HG03558 (cell line): ENCODE data around the gene SLC11A1.

Source experiments
- ATAC-seq: cut with Tn5 transposase; IDR thresholded peaks from one replicate; pipeline ENCODE4 v1.9.1; 2021; ENCODE audit warnings: moderate number of reproducible peaks; ENCODE audit not compliant: unreplicated experiment; ENCODE audit errors: extremely low read depth

The SLC11A1 gene, protein sequence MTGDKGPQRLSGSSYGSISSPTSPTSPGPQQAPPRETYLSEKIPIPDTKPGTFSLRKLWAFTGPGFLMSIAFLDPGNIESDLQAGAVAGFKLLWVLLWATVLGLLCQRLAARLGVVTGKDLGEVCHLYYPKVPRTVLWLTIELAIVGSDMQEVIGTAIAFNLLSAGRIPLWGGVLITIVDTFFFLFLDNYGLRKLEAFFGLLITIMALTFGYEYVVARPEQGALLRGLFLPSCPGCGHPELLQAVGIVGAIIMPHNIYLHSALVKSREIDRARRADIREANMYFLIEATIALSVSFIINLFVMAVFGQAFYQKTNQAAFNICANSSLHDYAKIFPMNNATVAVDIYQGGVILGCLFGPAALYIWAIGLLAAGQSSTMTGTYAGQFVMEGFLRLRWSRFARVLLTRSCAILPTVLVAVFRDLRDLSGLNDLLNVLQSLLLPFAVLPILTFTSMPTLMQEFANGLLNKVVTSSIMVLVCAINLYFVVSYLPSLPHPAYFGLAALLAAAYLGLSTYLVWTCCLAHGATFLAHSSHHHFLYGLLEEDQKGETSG

DNA sequence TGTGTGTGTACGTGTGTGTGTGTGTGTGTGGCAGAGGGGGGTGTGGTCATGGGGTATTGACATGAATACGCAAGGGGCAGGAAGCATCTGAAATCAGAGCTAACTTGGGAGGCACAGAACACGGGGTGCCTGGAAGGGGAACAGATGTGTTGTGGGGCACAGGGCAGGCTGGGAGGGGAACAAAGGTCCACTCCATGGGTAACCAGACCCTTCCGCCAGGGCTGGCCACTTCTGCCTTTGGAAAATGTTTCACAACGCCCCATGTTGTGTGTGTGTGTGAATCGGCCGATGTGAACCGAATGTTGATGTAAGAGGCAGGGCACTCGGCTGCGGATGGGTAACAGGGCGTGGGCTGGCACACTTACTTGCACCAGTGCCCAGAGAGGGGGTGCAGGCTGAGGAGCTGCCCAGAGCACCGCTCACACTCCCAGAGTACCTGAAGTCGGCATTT, at the start of gene SLC11A1:
TSS of gene SLC11A1 (plus strand) at position 358 of the 451 bp plus-strand sequence. CDS start 96 bp downstream, outside the sequence.
- no peak for ATAC-seq

DNA sequence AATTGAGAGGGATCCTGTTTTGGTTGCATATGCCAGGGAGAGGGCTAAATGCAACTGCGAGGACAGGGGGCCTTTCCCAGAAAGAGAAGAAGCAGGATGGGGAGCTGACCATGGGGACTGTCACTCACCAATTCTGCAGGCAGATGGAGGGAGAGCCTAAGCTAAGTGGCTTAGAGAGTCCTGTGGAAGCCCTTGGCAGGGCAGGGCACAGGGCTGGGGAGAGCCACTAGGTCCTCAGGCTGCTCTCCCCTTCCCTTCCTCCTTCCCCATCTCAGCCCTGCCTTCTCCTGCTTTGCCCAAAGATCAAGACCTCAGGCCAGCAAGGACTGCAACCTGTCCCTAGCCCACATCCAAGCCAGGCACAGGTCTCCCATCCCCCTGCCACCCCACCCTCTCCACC, 49.8 kb upstream of the SLC11A1 start:
- ATAC-seq, result no peak

DNA sequence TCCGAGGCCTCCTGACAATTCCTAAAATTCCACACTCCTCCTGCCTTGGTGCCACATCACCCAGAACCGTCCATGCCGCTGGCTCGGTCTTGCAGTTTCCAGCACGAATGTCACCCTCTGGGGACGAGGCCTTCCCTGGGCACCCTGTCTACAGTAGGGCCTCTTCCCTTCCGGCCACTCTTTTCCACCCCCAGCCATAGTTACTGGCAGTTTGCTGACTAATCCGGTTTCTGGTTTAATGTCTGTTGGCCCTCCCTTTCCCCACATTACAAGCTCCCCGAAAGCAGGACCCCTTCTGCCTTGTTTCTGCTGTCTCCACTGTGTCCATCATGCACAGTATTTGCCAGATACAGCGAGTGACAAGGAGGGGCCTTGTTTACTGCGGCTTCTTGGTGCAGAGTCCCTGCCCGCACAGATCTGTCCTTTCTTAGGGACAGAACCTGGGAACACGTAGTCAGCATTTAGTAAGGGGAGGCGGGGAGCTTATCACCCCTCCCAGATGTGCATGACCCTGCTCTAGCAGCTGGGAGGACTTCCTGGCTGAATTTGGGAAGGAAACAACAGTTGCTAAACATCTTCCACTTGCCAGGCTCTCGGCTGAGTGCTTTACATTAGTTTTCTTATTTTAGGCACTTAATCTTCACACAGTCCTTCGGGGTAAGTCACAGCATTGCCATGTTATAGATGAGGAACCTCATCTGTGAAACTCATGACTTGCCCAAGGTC, 49.0 kb upstream of the SLC11A1 start:
- no peak for ATAC-seq

DNA sequence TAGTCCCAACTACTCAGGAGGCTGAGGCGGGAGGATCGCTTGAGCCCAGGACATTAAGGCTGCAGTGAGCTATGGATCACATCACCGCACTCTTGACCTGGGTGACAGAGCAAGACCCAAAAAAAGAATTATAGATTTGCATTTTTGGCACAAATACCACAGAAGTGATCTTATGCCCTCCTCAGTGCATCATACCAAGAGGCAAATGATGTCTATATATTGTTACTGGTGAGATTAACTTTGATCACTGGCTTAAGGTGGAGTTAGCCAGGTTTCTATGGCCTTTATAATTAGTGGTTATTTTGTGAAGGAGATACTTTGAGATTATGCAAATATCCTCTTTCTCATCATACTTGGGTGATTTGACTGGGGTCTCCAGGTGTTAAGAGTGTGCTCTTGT, 47.5 kb upstream of the SLC11A1 start:
- no peak for ATAC-seq

DNA sequence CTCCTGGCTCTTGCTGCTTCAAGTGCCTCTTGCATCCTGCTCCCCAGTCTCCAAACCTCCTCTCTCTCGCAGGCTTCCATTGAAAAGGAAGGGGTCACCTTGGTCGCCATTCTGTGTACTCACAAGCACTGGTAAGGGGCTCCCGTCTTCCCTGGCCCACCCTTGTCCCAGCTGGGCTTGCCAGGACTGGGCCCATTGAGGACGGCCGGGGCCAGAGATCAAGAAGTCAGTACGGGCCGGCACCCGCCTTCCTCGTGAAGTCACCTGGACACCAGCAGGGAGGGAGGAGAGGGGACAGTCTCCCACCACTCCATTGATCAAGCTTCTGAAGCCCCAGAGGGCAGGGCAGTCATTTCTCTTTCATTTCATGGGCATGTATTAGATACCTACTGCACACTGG, 41.4 kb upstream of the SLC11A1 start:
- ATAC-seq, result no peak

DNA sequence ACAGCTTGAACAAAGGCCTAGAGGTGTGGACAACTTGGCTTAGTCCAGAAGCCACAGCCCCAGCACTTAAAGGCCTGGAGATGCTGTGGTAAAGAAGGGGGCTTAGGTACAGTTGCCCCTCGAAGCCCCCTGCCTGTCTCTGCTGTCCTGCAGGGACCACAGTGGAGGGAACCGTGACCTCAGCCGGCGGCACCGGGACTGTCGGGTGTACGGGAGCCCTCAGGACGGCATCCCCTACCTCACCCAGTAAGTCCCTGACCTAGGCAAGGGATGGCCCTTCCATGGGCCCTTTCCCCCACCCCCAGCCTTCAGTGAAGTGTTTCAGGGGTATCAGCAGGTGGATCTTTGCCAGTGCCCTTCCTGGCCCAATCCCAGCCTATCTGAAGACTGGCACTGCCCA, 40.7 kb upstream of the SLC11A1 start:
- no peak for ATAC-seq

DNA sequence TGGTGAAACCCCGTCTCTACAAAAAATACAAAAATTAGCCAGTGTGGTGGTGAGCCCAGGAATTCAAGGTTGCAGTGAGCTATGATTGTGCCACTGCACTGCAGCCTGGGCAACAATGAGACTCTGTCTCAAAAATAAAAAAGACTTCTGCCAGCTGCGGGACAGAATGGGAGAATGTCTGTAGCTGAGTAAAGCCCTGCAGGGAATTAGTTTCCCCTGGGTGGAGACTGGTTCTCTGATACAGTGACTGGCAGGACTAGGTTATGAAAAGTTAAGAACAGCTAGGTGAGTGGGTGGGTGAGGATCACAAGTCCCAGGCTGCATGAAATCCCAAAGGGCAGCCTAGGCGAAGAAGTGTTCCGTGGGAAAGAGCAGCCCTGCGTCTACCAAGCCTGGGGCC, 39.2 kb upstream of the SLC11A1 start:
- ATAC-seq, result no peak

DNA sequence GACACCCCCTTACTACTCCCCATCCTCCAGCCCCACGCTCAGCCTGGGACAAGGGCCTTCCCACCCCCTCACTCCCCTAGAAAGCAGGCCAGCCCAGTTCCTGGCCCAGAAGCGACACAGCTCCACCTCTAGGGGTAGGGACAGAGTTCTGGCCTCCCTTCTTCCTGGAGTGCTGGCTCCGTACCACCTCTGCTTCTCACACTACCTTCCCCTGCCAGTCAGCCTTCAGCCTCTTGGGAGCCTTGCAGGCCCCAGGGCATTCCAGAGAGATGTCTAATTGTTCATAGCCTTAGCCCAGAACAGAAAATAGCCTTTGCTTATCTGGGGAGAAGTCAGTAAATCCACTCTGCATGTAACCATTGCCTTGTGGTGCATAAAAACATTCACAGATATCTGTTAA, 38.5 kb upstream of the SLC11A1 start:
- no peak for ATAC-seq

DNA sequence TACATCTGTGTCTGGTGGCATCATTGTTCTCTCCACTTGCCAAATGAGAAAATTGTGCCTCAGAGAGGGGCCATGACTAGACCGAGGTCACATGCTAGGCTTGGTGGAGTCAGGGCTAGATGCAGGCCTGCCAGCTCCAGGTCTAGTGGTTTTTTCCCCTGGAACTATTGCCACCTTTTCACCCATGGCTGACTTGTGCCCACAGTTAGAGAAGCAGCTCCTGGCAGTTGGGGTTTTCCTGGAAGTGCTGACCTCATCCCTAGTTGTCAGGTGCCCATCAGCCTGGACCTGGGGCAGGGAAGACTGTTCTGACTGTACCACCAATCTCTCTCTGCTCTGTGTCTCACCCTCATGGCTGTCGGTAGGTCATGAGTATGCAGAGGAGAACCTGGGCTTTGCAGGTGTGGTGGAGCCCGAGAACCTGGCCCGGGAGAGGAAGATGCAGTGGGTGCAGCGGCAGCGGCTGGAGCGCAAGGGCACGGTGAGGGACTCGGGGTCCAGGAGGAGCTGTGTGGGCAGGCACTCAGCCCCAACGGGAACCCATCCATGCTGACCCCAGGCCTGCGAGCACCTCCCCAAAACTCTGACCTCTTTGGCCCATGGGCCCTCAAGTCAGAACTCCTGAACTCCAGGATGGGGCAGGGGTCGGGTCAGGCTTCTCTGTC, 37.9 kb upstream of the SLC11A1 start:
- ATAC-seq, result no peak

DNA sequence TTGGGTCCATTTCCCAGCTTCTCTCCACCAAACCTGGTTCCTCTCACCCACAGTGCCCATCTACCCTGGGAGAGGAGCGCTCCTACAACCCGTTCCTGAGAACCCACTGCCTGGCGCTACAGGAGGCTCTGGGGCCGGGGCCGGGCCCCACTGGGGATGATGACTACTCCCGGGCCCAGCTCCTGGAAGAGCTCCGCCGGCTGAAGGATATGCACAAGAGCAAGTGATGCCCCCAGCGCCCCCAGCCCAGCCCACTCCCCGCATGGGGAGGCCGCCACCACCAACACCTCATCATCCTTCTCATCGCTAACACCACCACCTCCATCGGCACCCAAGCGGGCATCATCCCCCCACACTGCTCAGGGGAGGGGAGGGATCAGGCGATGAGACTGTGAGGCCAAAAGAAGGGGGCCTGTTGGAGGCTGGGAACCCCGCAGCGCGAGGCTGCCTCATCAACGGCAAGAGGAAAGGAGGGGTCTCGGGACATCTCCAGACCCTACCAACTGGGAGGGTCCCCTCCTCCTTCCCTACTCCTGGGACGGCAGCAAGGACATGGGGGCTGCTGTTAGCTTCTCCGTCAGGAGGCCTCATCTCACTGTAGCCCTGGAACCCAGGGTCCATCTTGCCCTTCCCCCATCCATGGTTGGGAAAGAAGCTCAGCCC, 37.2 kb upstream of the SLC11A1 start:
- ATAC-seq, result no peak

DNA sequence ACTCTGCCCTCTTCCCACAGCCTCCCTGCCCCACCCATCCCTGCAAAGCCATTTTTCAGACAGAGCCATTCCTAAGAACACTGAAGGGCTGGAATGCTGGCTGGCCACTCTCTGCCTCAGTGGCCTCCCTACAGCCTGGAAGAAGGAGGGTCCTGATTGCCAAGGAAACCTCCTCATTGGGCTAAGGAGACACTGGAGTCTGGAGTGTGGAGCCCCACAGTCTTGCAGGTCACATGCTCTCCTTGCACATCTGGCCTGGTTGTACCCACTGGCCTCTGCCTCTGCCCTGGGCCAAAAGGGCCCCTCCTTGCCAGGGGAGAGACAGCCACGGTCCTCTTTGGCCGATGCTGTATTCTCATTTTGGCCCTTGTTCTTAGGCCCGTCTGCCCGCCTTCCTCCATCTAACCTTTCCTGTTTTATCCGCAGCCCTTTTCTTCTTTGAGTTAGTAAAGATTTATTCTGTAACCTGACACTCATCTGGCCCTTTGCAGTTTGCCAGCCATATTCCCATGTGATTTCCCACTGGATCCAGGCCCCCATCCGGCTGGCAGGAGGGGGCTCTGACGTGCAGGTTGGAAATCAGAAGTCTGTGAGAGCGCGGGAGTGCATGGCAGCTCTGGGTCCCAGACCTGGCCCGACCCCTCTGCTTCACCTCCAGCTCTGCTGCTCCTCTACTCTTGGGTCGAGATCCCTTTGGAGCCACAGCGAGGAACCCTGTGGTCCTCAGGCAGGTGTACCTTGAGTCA, 36.4 kb upstream of the SLC11A1 start:
- no peak for ATAC-seq

DNA sequence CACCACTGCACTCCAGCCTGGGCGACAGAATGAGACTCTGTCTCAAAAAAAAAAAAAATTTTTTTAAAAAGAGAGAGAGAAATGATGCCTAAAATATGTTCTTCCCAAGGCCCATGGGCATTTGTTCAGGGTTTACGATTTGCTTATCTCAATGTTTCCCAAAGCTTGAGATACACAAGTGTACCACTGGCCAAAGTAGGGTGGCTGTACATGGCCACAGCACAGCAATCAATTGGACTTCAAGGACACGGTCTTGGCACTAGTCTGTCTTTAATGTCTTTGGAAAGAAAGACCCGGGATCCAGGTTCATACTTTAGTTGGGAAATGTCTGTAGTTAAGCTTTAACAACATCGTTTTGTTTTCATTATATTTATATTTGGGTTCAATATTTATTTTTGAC, 34.9 kb upstream of the SLC11A1 start:
- ATAC-seq, result no peak

DNA sequence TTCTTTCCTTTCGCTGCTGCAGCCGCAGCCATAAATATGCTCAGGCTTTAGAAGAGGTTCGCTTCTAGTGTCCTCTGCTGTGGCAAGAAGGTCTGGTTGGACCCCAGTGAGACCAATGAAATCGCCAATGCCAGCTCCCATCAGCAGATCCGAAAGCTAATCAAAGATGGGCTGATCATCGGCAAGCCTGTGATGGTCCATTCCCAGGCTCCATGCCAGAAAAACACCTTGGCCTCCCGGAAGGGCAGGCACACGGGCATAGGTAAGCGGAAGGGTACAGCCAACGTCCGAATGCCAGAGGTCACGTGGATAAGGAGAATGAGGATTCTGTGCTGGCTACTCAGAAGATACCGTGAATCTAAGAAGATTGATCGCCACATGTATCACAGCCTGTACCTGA, 28.0 kb upstream of the SLC11A1 start:
- no peak for ATAC-seq

DNA sequence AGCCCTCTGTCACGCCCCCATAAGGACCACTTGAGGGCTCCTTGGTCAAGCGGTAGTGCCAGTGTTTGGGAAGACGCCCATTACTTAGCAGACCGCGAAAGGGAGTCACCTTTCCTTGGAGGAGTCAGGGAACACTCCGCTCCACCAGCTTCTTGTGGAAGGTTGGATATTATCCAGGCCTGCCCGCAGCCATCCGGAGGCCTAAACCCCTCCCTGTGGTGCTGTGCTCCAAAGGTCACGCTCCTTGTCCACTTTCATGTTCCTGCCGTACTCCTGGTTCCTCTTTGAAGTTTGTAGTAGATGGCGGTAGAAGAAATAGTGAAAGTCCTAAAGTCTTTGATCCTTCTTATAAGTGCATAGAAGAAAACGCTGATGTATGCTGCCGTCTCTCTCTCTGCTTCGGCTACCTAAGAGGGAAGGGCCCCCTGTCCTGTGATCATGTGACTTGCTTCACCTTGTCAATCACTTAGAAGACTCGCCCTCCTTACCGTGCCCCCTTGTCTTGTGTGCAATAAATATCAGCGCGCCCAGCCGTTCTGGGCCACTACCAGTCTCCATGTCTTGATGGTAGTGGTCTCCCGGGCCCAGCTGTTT, 27.1 kb upstream of the SLC11A1 start:
- no peak for ATAC-seq

DNA sequence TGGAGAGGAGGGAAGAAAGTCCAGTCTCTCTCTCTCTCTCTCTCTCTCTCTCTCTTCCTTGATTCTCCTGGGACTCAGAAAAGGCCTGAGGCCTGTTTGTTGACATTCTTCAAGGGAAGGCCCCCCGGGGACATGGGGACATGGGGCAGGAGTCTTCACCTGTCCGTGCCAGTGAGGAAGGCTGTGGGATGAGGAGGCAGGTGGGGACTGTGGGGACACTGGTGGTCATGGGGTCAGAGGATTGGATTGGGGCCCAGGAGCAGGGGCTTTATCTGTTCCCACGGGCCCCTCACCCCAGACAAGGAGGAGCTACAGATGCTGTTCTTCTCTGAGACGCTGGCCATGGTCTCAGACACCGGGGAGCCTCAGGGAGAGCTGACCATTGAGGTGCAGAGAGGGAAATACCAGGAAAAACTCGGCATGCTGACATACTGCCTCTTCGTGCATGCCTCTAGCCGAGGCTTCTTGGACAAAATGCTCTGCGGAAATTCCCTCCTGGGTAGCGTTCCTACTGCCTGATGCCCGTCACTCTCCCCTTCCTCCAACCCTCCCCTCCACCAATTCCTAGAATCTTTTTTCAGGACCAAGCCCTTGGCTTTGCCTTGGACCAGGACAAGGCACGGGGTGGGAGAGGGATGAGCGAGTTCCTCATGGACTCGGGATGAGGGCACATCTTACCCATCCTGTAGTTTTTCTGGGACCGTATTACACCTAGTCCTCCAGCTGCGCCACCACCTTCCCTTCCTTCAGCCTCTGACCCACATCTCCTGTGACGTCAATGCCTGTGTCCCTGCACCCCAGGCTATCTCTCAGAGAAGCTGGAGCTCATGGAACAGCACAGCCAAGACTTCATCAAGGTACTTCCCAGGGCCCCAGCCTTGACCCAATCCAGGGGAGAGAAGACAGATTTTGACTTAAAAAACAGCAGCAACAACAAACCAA, 24.6 kb upstream of the SLC11A1 start:
- no peak for ATAC-seq

DNA sequence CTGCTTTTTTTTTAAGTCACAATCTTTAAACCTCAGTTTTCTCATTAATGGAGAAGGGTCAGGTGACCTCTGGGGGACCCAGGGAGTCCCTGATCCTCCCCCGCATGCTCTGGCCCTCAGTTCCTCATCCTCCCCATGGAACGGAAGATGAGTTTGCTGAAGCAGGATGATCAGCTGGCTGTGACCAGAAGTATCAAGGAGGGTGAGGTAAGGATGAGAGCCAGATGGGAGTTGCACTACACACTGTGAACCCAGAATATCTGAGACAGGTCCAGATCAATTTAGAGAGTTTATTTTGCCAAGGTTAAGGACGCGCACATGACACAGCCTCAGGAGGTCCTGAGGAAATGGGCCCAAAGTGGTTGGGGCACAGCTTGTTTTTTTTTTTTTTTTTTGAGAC, 21.6 kb upstream of the SLC11A1 start:
- ATAC-seq, result no peak

DNA sequence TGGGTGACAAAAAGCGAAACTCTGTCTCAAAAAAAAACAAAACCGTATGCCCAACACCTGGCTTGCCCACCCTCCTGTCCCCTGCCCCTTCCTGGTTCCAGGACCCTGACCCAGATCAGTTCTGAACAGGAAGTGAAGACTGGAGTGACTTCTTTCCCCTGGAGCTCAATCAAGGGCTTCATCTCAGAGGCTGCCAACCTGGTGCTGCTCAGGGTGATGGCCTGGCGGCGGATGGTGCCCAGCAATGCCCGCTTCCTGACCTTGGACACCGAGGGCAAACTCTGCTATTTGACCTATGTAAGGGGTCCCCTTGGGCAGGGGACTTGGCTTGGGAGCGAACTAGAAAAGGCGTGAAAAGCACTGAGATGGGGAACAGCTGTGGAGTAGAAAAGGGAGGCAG, 19.5 kb upstream of the SLC11A1 start:
- ATAC-seq, result no peak

DNA sequence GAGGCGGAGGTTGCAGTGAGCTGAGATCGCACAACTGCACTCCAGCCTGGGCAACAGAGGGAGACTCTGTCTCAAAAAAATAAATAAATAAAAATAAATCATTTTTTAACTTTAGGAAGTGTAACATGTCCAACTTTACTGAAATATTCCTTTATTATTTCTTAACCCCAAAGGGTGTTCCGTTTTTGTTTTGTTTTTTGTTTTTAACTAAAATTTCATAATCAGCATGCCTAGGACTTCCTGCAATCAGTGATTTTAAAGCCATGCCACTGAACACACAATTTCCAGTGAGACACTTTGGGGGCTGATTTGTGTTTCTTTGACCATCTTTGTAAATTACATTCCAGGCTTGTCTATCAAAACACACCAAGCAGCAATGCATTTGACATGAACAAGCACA, 18.3 kb upstream of the SLC11A1 start:
- no peak for ATAC-seq
